K562 (cell line): ENCODE measurements around the gene MYH11. TPM values are rescaled to one million over a fixed set of nuclear protein-coding genes. Genes with fewer than 3 reads are reported as not detected.

Experiments used
- FOXJ2 ChIP-seq: fragments of 200-800 bp; sonication (Bioruptor generic); IDR thresholded peaks from 2 replicates; pipeline ENCODE4 v1.6.1; 2016; ENCODE audit warnings: missing genetic modification characterization, missing compliant biosample characterization
- PCBP2 ChIP-seq: fragments of 200-400 bp; formaldehyde crosslinking; IDR thresholded peaks from 2 replicates; pipeline ENCODE4 v1.6.1; 2018; ENCODE audit warnings: low read length, low read depth, mild to moderate bottlenecking, moderate library complexity; ENCODE audit not compliant: poor library complexity, severe bottlenecking
- PPARD ChIP-seq: fragments of 250-450 bp; sonication (Bioruptor Pico); IDR thresholded peaks from 2 replicates; pipeline ENCODE4 v1.8.0; 2022; ENCODE audit warnings: inconsistent platforms, mild to moderate bottlenecking, moderate library complexity
- PURB ChIP-seq: sonication (generic); formaldehyde crosslinking; IDR thresholded peaks from 2 replicates; pipeline ENCODE4 v1.9.0; 2021; ENCODE audit warnings: low read depth, mild to moderate bottlenecking, missing genetic modification reagents
- ZC3H4 ChIP-seq: sonication (generic); formaldehyde crosslinking; IDR thresholded peaks from 2 replicates; pipeline ENCODE4 v1.9.0; 2021; ENCODE audit warnings: missing genetic modification reagents, borderline replicate concordance
- ZNF699 ChIP-seq: fragments of 250-450 bp; sonication (Bioruptor Pico); IDR thresholded peaks from 2 replicates; pipeline ENCODE4 v1.8.0; 2021; ENCODE audit warnings: mild to moderate bottlenecking, moderate library complexity; ENCODE audit not compliant: insufficient replicate concordance
- polyA plus RNA-seq, 8 experiments: library from polyadenylated mRNA; depleted of rRNA in 4 of 8; stranded (reverse) in 5 of 8; unstranded in 3 of 8; fragments of >200 nt; fragmentation: Nextera tagmentation in 2 of 8; fragmentation: Illumina TruSeq in 1 of 8; extraction: Ambion mirVana in 2 of 8; extraction: Trizol in 1 of 8; gene quantifications; 2 replicates each; pipeline versions ENCODE4 v1.2.1 to v1.2.3, GENCODE V29; 2011 to 2014; ENCODE audit warnings: inconsistent platforms in 1 of 8, missing spikeins in 1 of 8
- total RNA-seq, 7 experiments: library from RNA; depleted of rRNA in 6 of 7; stranded (reverse); fragments of >200 nt in 6 of 7; fragmentation: Illumina TruSeq in 2 of 7; extraction: Trizol in 2 of 7; gene quantifications; 2 replicates each; pipeline versions ENCODE4 v1.2.1 to v1.2.3, GENCODE V29; 2011 to 2021; ENCODE audit warnings: low replicate concordance in 1 of 7
- TF ChIP-seq, protein P1 (sequence below): fragments of 450-650 bp; IDR thresholded peaks from 2 replicates; pipeline ENCODE4 v1.7.0; 2016; ENCODE audit warnings: borderline replicate concordance
- TF ChIP-seq, protein P2 (sequence below), 2 experiments: fragments of 450-650 bp in 1 of 2; sonication (generic) in 1 of 2; formaldehyde crosslinking; conservative IDR thresholded peaks; 2 replicates each; pipeline versions ENCODE4 v1.4.0 to v1.8.1; 2020 to 2022; ENCODE audit warnings: mild to moderate bottlenecking in 1 of 2, missing genetic modification reagents in 1 of 2
- TF ChIP-seq, protein P3 (sequence below): fragments of 450-650 bp; IDR thresholded peaks from 2 replicates; pipeline ENCODE4 v1.6.1; 2016; ENCODE audit warnings: low read depth, mild to moderate bottlenecking, moderate library complexity

MYH11 gene
- total and polyA plus RNA-seq, 9 of the 15 experiments (the other 6 are each of a cell fraction or from before 2014, with no cell fraction given): 0.05 to 0.47 (median 0.08) TPM; not detected in 5

DNA sequence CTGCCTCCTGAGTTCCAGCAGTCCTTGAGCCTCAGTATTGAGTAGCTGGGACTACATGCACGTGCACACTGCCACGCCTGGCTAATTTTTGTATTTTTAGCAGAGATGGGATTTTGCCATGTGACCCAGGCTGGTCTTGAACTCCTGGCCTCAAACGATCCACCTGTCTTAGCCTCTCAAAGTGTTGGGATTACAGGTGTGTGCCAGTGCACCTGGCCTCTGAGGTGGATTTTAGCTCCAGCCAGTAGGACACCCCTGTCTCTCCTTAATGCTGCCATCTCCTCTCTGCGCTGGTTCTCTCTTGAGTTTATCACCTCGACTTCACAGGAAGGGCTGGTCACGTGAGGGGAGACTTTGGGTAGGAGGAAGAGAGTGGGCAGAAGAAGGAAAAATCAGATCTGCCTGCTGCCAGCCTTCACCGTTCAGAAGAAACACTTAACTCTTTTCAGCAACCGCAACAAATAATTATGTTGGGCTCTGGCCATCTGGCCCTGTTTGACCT is 151.7 kb downstream of the MYH11 start (continued):
- TF ChIP-seq, protein P1, sequence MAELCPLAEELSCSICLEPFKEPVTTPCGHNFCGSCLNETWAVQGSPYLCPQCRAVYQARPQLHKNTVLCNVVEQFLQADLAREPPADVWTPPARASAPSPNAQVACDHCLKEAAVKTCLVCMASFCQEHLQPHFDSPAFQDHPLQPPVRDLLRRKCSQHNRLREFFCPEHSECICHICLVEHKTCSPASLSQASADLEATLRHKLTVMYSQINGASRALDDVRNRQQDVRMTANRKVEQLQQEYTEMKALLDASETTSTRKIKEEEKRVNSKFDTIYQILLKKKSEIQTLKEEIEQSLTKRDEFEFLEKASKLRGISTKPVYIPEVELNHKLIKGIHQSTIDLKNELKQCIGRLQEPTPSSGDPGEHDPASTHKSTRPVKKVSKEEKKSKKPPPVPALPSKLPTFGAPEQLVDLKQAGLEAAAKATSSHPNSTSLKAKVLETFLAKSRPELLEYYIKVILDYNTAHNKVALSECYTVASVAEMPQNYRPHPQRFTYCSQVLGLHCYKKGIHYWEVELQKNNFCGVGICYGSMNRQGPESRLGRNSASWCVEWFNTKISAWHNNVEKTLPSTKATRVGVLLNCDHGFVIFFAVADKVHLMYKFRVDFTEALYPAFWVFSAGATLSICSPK: no peak
- TF ChIP-seq PURB (CRISPR knock-in tag) (no peak), PPARD (CRISPR knock-in tag) (no peak), ZC3H4 (CRISPR knock-in tag) (no peak), FOXJ2 (tag) (no peak), PCBP2 (no peak), ZNF699 (no peak)
- TF ChIP-seq, protein P2, sequence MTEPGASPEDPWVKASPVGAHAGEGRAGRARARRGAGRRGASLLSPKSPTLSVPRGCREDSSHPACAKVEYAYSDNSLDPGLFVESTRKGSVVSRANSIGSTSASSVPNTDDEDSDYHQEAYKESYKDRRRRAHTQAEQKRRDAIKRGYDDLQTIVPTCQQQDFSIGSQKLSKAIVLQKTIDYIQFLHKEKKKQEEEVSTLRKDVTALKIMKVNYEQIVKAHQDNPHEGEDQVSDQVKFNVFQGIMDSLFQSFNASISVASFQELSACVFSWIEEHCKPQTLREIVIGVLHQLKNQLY (CRISPR knock-in tag; conservative IDR thresholded peaks at IDR 0.05): no peak
- TF ChIP-seq, protein P3, sequence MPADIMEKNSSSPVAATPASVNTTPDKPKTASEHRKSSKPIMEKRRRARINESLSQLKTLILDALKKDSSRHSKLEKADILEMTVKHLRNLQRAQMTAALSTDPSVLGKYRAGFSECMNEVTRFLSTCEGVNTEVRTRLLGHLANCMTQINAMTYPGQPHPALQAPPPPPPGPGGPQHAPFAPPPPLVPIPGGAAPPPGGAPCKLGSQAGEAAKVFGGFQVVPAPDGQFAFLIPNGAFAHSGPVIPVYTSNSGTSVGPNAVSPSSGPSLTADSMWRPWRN: no peak
